Hepatic stellate cell (primary cell): ENCODE data around the gene CHCHD3.

Experiments
- DNase-seq: peaks from one replicate; pipeline ENCODE4 v3.0.0; 2011; ENCODE audit warnings: low spot score

The CHCHD3 gene

GRCh38 chr7:132861424-132861823 is 220.5 kb downstream of the CHCHD3 start:
- DNase-seq = no peak

- DNase-seq = no peak
These were observed 222.7 kb downstream of the CHCHD3 start for GRCh38 chr7:132859199-132859598.

GRCh38 chr7:132858760-132859159 is 223.1 kb downstream of the CHCHD3 start:
- no peak for DNase-seq

- no peak for DNase-seq
These were observed 223.6 kb downstream of the CHCHD3 start for GRCh38 chr7:132858251-132858650.

- no peak for DNase-seq
These were observed 224.2 kb downstream of the CHCHD3 start for GRCh38 chr7:132857703-132858102.

- no peak for DNase-seq
These were observed 224.9 kb downstream of the CHCHD3 start for GRCh38 chr7:132857031-132857430.

- no peak for DNase-seq
These were observed 225.5 kb downstream of the CHCHD3 start for GRCh38 chr7:132856416-132856815.

GRCh38 chr7:132855901-132856300 is 226.0 kb downstream of the CHCHD3 start:
- DNase-seq = no peak

- no peak for DNase-seq
These were observed 227.7 kb downstream of the CHCHD3 start for GRCh38 chr7:132854238-132854637.

- DNase-seq = no peak
These were observed 234.5 kb downstream of the CHCHD3 start for GRCh38 chr7:132847376-132847775.

GRCh38 chr7:132846086-132846485 is 235.8 kb downstream of the CHCHD3 start:
- DNase-seq = no peak

GRCh38 chr7:132842478-132842877 is 239.4 kb downstream of the CHCHD3 start:
- DNase-seq = no peak

- DNase-seq = no peak
These were observed 241.7 kb downstream of the CHCHD3 start for GRCh38 chr7:132840199-132840598.

- DNase-seq = no peak
These were observed 243.6 kb downstream of the CHCHD3 start for GRCh38 chr7:132838313-132838712.

GRCh38 chr7:132837529-132837928 is 244.4 kb downstream of the CHCHD3 start:
- DNase-seq = no peak

- DNase-seq = no peak
These were observed 245.1 kb downstream of the CHCHD3 start for GRCh38 chr7:132836746-132837145.

GRCh38 chr7:132830941-132831340 is 250.9 kb downstream of the CHCHD3 start:
- DNase-seq = no peak

- no peak for DNase-seq
These were observed 253.4 kb downstream of the CHCHD3 start for GRCh38 chr7:132828502-132828901.

- no peak for DNase-seq
These were observed 255.7 kb downstream of the CHCHD3 start for GRCh38 chr7:132825932-132826835.

GRCh38 chr7:132825222-132825621 is 256.7 kb downstream of the CHCHD3 start:
- no peak for DNase-seq

GRCh38 chr7:132819648-132820047 is 262.2 kb downstream of the CHCHD3 start:
- no peak for DNase-seq

GRCh38 chr7:132817949-132818348 is 263.9 kb downstream of the CHCHD3 start:
- DNase-seq = peak; percentile 22

- no peak for DNase-seq
These were observed 266.1 kb downstream of the CHCHD3 start for GRCh38 chr7:132815696-132816311.
